Endothelial cell of umbilical vein (primary cell): ENCODE data around the gene NODAL. TPM values are rescaled to one million over a fixed set of nuclear protein-coding genes. Genes with fewer than 3 reads are reported as not detected.

Source experiments
- BruUV-seq: library from RNA; stranded (reverse); fragments of 400-500 nt; replicated peaks from 2 replicates; lab custom pipeline; 2021; lab: Mats Ljungman, UMichigan
- CTCF ChIA-PET: fragments of 300-600, 350-600 bp; sonication (Branson Sonifier 250); formaldehyde crosslinking; loops from one replicate; lab custom pipeline; 2021; ENCODE audit warnings: antibody characterized with exemption, inconsistent platforms; lab: Charles Lee
- POLR2A ChIA-PET: fragments of 300-600, 350-600 bp; sonication (Branson Sonifier 250); formaldehyde crosslinking; loops from one replicate; lab custom pipeline; 2021; ENCODE audit warnings: antibody characterized with exemption, inconsistent platforms; lab: Charles Lee
- DNase-seq: peaks from one replicate; pipeline ENCODE4 v3.0.0-alpha.2; 2011; ENCODE audit warnings: low read depth, low spot score
- FAIRE-seq: peaks from 2 replicates; lab custom pipeline; 2011; peaks lifted over from hg19 to GRCh38; lab: Jason Lieb, UNC
- H2AFZ ChIP-seq: 2 replicates; pipeline ENCODE4 v1.6.0; 2012; ENCODE audit warnings: low read depth, low read length, control low read depth, inconsistent platforms
- H3K27ac ChIP-seq: 2 replicates; pipeline ENCODE4 v1.5.1; 2011; ENCODE audit warnings: low read depth, mild to moderate bottlenecking, control low read depth, low read length, moderate library complexity; ENCODE audit not compliant: insufficient read depth
- H3K27me3 ChIP-seq, 2 experiments: 2 replicates each; pipeline versions ENCODE4 v1.6.0 to v1.6.1; 2011; ENCODE audit warnings: low read length in 2 of 2, mixed read lengths in 1 of 2; ENCODE audit not compliant: control insufficient read depth in 2 of 2, insufficient read depth in 2 of 2
- H3K36me3 ChIP-seq, 2 experiments: 2 replicates in 1 of 2; 3 replicates in 1 of 2; pipeline ENCODE4 v1.5.1; 2011; ENCODE audit warnings: low read length in 2 of 2, mild to moderate bottlenecking in 1 of 2, moderate library complexity in 1 of 2; ENCODE audit not compliant: control insufficient read depth in 2 of 2, insufficient read depth in 2 of 2; ENCODE audit errors: extremely low read depth in 1 of 2
- H3K4me1 ChIP-seq: 3 replicates; pipeline ENCODE4 v1.5.1; 2011; ENCODE audit warnings: mild to moderate bottlenecking, low read length; ENCODE audit not compliant: control insufficient read depth, insufficient read depth; ENCODE audit errors: extremely low read depth
- H3K4me2 ChIP-seq: 2 replicates; pipeline ENCODE4 v1.6.1; 2011; ENCODE audit warnings: low read length, control low read depth, mixed read lengths; ENCODE audit not compliant: insufficient read depth
- H3K4me3 ChIP-seq, 3 experiments: fragments of 200-600 bp in 1 of 3; sonication (generic), shearing (Covaris generic) in 1 of 3; replicated peaks in 1 of 3; 2 replicates each; pipeline ENCODE4 v1.5.1; 2011 to 2016; ENCODE audit warnings: control low read depth in 3 of 3, low read length in 3 of 3, mild to moderate bottlenecking in 2 of 3, inconsistent platforms in 1 of 3, low read depth in 1 of 3, moderate library complexity in 1 of 3; ENCODE audit not compliant: insufficient read depth in 1 of 3
- H3K79me2 ChIP-seq: 2 replicates; pipeline ENCODE4 v1.6.0; 2012; ENCODE audit warnings: low read length, inconsistent platforms; ENCODE audit not compliant: control insufficient read depth, insufficient read depth
- H3K9ac ChIP-seq: replicated peaks from 2 replicates; pipeline ENCODE3; 2011; ENCODE audit warnings: low read length, control low read depth; ENCODE audit not compliant: insufficient read depth; ENCODE audit errors: extremely low read depth
- H3K9me1 ChIP-seq: replicated peaks from 3 replicates; pipeline ENCODE4 v1.6.0; 2011; ENCODE audit warnings: mild to moderate bottlenecking, low read length; ENCODE audit not compliant: control insufficient read depth, insufficient read depth; ENCODE audit errors: extremely low read depth
- H3K9me3 ChIP-seq: replicated peaks from 2 replicates; pipeline ENCODE4 v1.5.1; 2012; ENCODE audit warnings: low read length, inconsistent platforms; ENCODE audit not compliant: control insufficient read depth, insufficient read depth
- H4K20me1 ChIP-seq: replicated peaks from 2 replicates; pipeline ENCODE3; 2011; ENCODE audit warnings: mild to moderate bottlenecking, low read length; ENCODE audit not compliant: control insufficient read depth, insufficient read depth; ENCODE audit errors: extremely low read depth
- EZH2 ChIP-seq: IDR thresholded peaks from 2 replicates; pipeline ENCODE4 v1.6.1; 2012; ENCODE audit warnings: borderline replicate concordance, low read depth, mild to moderate bottlenecking, moderate library complexity, low read length, inconsistent platforms; ENCODE audit not compliant: severe bottlenecking
- FOS ChIP-seq: IDR thresholded peaks from 2 replicates; pipeline ENCODE4 v1.6.1; 2011; ENCODE audit warnings: mild to moderate bottlenecking, low read length, moderate library complexity, borderline replicate concordance; ENCODE audit not compliant: insufficient read depth
- GATA2 ChIP-seq: IDR thresholded peaks from 2 replicates; pipeline ENCODE4 v1.7.0; 2011; ENCODE audit warnings: low read depth, mild to moderate bottlenecking, moderate library complexity, mixed read lengths, low read length; ENCODE audit not compliant: insufficient read length, insufficient read depth
- JUN ChIP-seq: IDR thresholded peaks from 2 replicates; pipeline ENCODE4 v1.6.1; 2011; ENCODE audit warnings: borderline replicate concordance, low read depth; ENCODE audit not compliant: insufficient read length, insufficient read depth
- MYC ChIP-seq: IDR thresholded peaks from one replicate; pipeline ENCODE4 v1.6.1; 2011; ENCODE audit warnings: mild to moderate bottlenecking, low read depth, low read length
- POLR2A ChIP-seq: IDR thresholded peaks from 2 replicates; pipeline ENCODE4 v1.6.1; 2012; ENCODE audit warnings: low read depth, mild to moderate bottlenecking, control low read depth, low read length
- POLR2AphosphoS5 ChIP-seq: IDR thresholded peaks from 2 replicates; pipeline ENCODE4 v1.6.1; 2012; ENCODE audit warnings: low read depth, mild to moderate bottlenecking, control low read depth, low read length, moderate library complexity; ENCODE audit not compliant: insufficient read depth
- dilution Hi-C: fragments of 300-500 bp; cut with MboI; formaldehyde crosslinking; loops from one replicate; pipeline ENCODE4 v1.15.0; 2019; ENCODE audit warnings: low sequenced_read_pairs; ENCODE audit not compliant: extremely low pct_ligation_motif_present
- intact Hi-C: fragments of 100-400 bp; cut with micrococcal nuclease; formaldehyde crosslinking; loops from one replicate; pipeline ENCODE4 v1.10.0; 2022
- polyA plus RNA-seq, 4 experiments: library from polyadenylated mRNA; depleted of rRNA in 3 of 4; stranded (reverse) in 3 of 4; unstranded in 1 of 4; fragments of >200 nt; gene quantifications; 2 replicates each; pipeline versions ENCODE4 v1.2.1 to v1.2.3, GENCODE V29; 2011 to 2012; ENCODE audit warnings: missing spikeins in 1 of 4
- total RNA-seq: library from RNA; stranded (reverse); gene quantifications from 2 replicates; pipeline ENCODE4 v1.2.3, GENCODE V29; 2021
- TF ChIP-seq, protein P1 (sequence below): IDR thresholded peaks from 2 replicates; pipeline ENCODE4 v1.6.1; 2011; ENCODE audit not compliant: insufficient read depth, insufficient read length
- TF ChIP-seq, protein P2 (sequence below), 2 donors: IDR thresholded peaks; 1 replicate in 1 of 2; 2 replicates in 1 of 2; pipeline ENCODE4 v1.5.1; 2011; ENCODE audit warnings: low read length in 2 of 2, mild to moderate bottlenecking in 2 of 2, moderate library complexity in 2 of 2, control low read depth in 1 of 2, inconsistent platforms in 1 of 2, low read depth in 1 of 2; ENCODE audit not compliant: insufficient read depth in 1 of 2; ENCODE audit errors: extremely low read depth in 1 of 2

NODAL gene
- total and polyA plus RNA-seq, 2 donors (not counting 3 experiments of a cell fraction or from before 2014, with no cell fraction given): not detected

DNA sequence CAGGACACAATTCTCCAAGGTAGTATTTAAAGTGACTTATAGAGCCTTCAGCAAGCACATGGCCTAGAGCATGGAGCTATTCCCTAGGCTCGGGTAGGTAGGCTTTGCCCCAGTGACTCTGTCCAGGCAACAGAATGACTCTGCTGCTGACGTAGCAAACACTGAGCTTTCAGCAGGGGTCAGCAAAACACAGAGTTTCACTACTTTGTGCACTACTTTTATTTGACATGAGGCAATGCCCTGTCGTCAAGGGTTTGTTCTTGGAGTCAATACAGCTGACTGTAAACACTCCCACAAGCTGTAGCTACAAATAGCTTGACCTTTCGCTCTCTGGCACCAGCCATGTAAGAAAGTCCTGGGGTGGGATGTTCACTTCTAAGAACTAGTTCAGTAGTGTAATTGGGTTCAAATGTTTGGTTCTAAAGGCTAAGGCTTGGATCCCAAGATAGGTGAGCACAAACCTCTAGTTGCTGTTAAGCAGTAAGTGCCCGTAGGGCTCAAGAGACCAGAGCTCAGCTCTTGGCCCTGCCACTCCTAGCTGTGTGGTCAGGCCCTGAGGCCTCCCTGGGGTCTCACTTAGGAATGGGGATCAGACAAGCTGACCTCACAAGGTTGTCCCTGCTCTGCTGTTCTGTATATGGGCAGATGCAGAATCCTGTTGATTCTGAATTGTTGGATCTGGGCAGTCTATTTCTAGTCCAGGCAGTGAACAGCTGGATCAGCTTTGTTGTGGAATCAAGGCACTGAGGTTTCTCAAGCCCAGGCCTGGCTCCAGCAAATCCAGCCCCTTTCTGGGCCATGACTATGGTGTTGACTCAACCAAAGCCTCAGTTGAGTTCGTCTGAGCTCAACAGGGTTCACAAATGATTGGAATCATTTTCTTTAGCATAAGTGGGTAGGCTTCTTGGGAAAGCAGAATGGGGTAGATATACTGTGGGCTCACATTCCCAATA, 10.7 kb downstream of the NODAL start:
- ChIA-PET POLR2A (no interaction called here), CTCF (interaction anchor here (0.9 to 1.4 kb wide), 4 partner anchors 22 to 284 kb away, joined by 3 read pairs; partner anchors contain the start of genes EIF4EBP2 and TYSND1)
- Histone ChIP-seq H3K9ac (no peak overlapping the region), H3K36me3 (peaks cover 0 to 6% of the 10 kb centered on the region in 2 experiments), H2AFZ (no peak overlapping the region), H3K79me2 (no peaks in the 10 kb centered on the region), H3K4me1 (no peaks in the 10 kb centered on the region), H3K9me3 (no peaks in the 10 kb centered on the region), H3K27ac (no peak overlapping the region), H3K27me3 (no peaks in the 10 kb centered on the region), H4K20me1 (no peaks in the 10 kb centered on the region), H3K4me3 (no peak overlapping the region), H3K4me2 (no peak overlapping the region), H3K9me1 (no peaks in the 10 kb centered on the region)
- intact Hi-C loops: no loop called here
- no peak for TF ChIP-seq POLR2AphosphoS5
- no peak for TF ChIP-seq EZH2
- no peak for TF ChIP-seq MYC
- no peak for TF ChIP-seq POLR2A
- FAIRE-seq: no peak
- no peak for DNase-seq
- no TSS peak for BruUV-seq
- dilution Hi-C loops: no loop called here

DNA sequence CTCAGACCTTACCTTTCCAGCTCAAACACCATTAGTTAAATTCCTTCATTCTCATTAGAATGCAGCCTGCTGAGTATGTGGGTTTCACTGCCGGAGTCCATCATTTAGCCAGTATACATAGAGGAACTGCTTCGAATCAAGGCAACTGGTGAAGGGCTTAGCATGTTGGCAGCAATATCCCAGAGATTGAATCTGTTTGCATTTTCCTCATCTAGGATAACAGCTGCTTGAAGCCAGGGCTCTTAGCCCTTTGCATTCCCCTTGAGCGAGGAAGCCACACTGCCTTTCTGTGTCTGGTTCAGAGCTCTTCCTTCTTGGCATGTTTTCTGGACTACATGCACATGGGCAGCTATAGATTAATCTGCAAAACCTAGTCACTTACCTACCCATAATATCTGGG, 14.7 kb downstream of the NODAL start:
- Histone ChIP-seq H3K27ac (no peak overlapping the region), H3K79me2 (no peaks in the 10 kb centered on the region), H3K36me3 (peaks cover 7 to 29% of the 10 kb centered on the region in 2 experiments), H3K4me1 (no peaks in the 10 kb centered on the region), H3K9ac (no peak overlapping the region), H3K4me3 (no peak overlapping the region), H2AFZ (no peak overlapping the region), H3K9me1 (no peaks in the 10 kb centered on the region), H4K20me1 (no peaks in the 10 kb centered on the region), H3K4me2 (no peak overlapping the region), H3K9me3 (no peaks in the 10 kb centered on the region), H3K27me3 (no peaks in the 10 kb centered on the region)
- FAIRE-seq (no peak), DNase-seq (no peak)
- BruUV-seq: no TSS peak
- intact Hi-C loops (no loop called here), dilution Hi-C loops (no loop called here)
- ChIA-PET CTCF (interaction anchor here (1.1 kb wide), 1 partner anchor 13 kb away, joined by 3 read pairs; no protein-coding TSS in a partner anchor), POLR2A (no interaction called here)
- TF ChIP-seq GATA2 (no peak), POLR2AphosphoS5 (no peak), JUN (no peak), MYC (no peak), EZH2 (no peak), POLR2A (no peak), FOS (no peak)
- TF ChIP-seq, protein P1, sequence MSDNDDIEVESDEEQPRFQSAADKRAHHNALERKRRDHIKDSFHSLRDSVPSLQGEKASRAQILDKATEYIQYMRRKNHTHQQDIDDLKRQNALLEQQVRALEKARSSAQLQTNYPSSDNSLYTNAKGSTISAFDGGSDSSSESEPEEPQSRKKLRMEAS: no peak
- TF ChIP-seq, protein P2, sequence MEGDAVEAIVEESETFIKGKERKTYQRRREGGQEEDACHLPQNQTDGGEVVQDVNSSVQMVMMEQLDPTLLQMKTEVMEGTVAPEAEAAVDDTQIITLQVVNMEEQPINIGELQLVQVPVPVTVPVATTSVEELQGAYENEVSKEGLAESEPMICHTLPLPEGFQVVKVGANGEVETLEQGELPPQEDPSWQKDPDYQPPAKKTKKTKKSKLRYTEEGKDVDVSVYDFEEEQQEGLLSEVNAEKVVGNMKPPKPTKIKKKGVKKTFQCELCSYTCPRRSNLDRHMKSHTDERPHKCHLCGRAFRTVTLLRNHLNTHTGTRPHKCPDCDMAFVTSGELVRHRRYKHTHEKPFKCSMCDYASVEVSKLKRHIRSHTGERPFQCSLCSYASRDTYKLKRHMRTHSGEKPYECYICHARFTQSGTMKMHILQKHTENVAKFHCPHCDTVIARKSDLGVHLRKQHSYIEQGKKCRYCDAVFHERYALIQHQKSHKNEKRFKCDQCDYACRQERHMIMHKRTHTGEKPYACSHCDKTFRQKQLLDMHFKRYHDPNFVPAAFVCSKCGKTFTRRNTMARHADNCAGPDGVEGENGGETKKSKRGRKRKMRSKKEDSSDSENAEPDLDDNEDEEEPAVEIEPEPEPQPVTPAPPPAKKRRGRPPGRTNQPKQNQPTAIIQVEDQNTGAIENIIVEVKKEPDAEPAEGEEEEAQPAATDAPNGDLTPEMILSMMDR (IDR thresholded peaks at IDR 0.05; ENCODE audit: extremely low read depth in 1 of 2, insufficient read depth in 1 of 2, low read depth in 1 of 2, low read length in 2 of 2): no peak
